Parathyroid adenoma (tissue), 2 donors: ENCODE data around the gene ARHGAP8.

Experiments used
- H2AFZ ChIP-seq: fragments of 300-600 bp; sonication (generic); one replicate; pipeline ENCODE4 v1.7.0; 2017; ENCODE audit warnings: antibody characterized with exemption, mild to moderate bottlenecking
- H3K27ac ChIP-seq: fragments of 300-600 bp; sonication (generic); one replicate; pipeline ENCODE4 v1.7.0; 2017
- H3K27me3 ChIP-seq: fragments of 300-600 bp; sonication (generic); one replicate; pipeline ENCODE4 v1.7.0; 2017; ENCODE audit warnings: low read length; ENCODE audit not compliant: control insufficient read depth, insufficient read depth
- H3K36me3 ChIP-seq: fragments of 300-600 bp; sonication (generic); one replicate; pipeline ENCODE4 v1.7.0; 2017; ENCODE audit warnings: low read length; ENCODE audit not compliant: control insufficient read depth, insufficient read depth
- H3K4me1 ChIP-seq: fragments of 300-600 bp; sonication (generic); one replicate; pipeline ENCODE4 v1.7.0; 2017; ENCODE audit warnings: control low read depth
- H3K4me2 ChIP-seq: fragments of 300-600 bp; sonication (generic); one replicate; pipeline ENCODE4 v1.7.0; 2017; ENCODE audit warnings: low read length
- H3K4me3 ChIP-seq: fragments of 300-600 bp; sonication (generic); one replicate; pipeline ENCODE4 v1.7.0; 2017; ENCODE audit warnings: low read depth, low read length
- H3K79me2 ChIP-seq: fragments of 300-600 bp; sonication (generic); one replicate; pipeline ENCODE4 v1.7.0; 2017; ENCODE audit warnings: control low read depth
- H3K9ac ChIP-seq: fragments of 300-600 bp; sonication (generic); one replicate; pipeline ENCODE4 v1.7.0; 2017; ENCODE audit warnings: mild to moderate bottlenecking
- H3K9me3 ChIP-seq: fragments of 300-600 bp; sonication (generic); one replicate; pipeline ENCODE4 v1.7.0; 2017; ENCODE audit warnings: low read length; ENCODE audit not compliant: control insufficient read depth
- CTCF ChIP-seq: fragments of 300-600 bp; sonication (generic); IDR thresholded peaks from one replicate; pipeline ENCODE4 v1.7.0; 2017; ENCODE audit warnings: antibody characterized with exemption, mild to moderate bottlenecking
- donor health status: primary hyperparathyroidism.

Gene ARHGAP8

GRCh38 chr22:44814266-44815098 is 62.1 kb downstream of the ARHGAP8 start:
- TF ChIP-seq CTCF: no peak
- no peak overlapping the region for H3K27ac ChIP-seq
- no peaks in the 10 kb centered on the region for H3K27me3 ChIP-seq
- no peak overlapping the region for H3K4me3 ChIP-seq
- H3K9ac ChIP-seq: no peak overlapping the region
- no peaks in the 10 kb centered on the region for H3K36me3 ChIP-seq
- H3K9me3 ChIP-seq: no peaks in the 10 kb centered on the region
- H3K4me1 ChIP-seq: no peaks in the 10 kb centered on the region
- no peak overlapping the region for H3K4me2 ChIP-seq
- no peak overlapping the region for H2AFZ ChIP-seq
- H3K79me2 ChIP-seq: no peaks in the 10 kb centered on the region

- Histone ChIP-seq H3K9ac (no peak overlapping the region), H3K4me1 (no peaks in the 10 kb centered on the region)
- TF ChIP-seq CTCF: no peak
Measured at GRCh38 chr22:44815099-44816070, 63.0 kb downstream of the ARHGAP8 start.

GRCh38 chr22:44816141-44816540 is 63.8 kb downstream of the ARHGAP8 start:
- H3K4me3 ChIP-seq: no peak overlapping the region
- H3K9ac ChIP-seq: no peak overlapping the region
- H3K79me2 ChIP-seq: no peaks in the 10 kb centered on the region
- H3K4me2 ChIP-seq: no peak overlapping the region
- no peaks in the 10 kb centered on the region for H3K4me1 ChIP-seq
- H3K36me3 ChIP-seq: no peaks in the 10 kb centered on the region
- H3K27ac ChIP-seq: no peak overlapping the region
- H3K27me3 ChIP-seq: no peaks in the 10 kb centered on the region
- no peaks in the 10 kb centered on the region for H3K9me3 ChIP-seq
- H2AFZ ChIP-seq: no peak overlapping the region
- TF ChIP-seq CTCF: no peak

More at GRCh38 chr22:44815099-44816070, 63.0 kb downstream of the ARHGAP8 start:
- H3K79me2 ChIP-seq: no peaks in the 10 kb centered on the region
- H3K36me3 ChIP-seq: no peaks in the 10 kb centered on the region
- no peak overlapping the region for H3K27ac ChIP-seq
- H3K4me3 ChIP-seq: no peak overlapping the region
- no peaks in the 10 kb centered on the region for H3K9me3 ChIP-seq
- no peak overlapping the region for H2AFZ ChIP-seq
- no peak overlapping the region for H3K4me2 ChIP-seq
- no peaks in the 10 kb centered on the region for H3K27me3 ChIP-seq

GRCh38 chr22:44818727-44819126 is 66.4 kb downstream of the ARHGAP8 start:
- Histone ChIP-seq H3K4me2 (no peak overlapping the region), H3K9me3 (no peaks in the 10 kb centered on the region), H3K36me3 (no peaks in the 10 kb centered on the region), H3K4me3 (no peak overlapping the region), H3K27me3 (no peaks in the 10 kb centered on the region), H2AFZ (no peak overlapping the region), H3K4me1 (no peaks in the 10 kb centered on the region), H3K79me2 (no peaks in the 10 kb centered on the region), H3K27ac (no peak overlapping the region), H3K9ac (no peak overlapping the region)
- TF ChIP-seq CTCF: no peak
